OCI-LY7 (cell line): ENCODE measurements around the gene CKAP2L.

Source experiments
- CTCF ChIP-seq: fragments of 200-600 bp; sonication (generic); conservative IDR thresholded peaks from 2 replicates; pipeline ENCODE4 v1.5.1; 2014; ENCODE audit warnings: mild to moderate bottlenecking, antibody characterized with exemption, low read length, moderate library complexity, mixed read lengths
- EZH2phosphoT487 ChIP-seq: fragments of 200-600 bp; sonication (generic); IDR thresholded peaks from 2 replicates; pipeline ENCODE4 v1.6.1; 2018; ENCODE audit warnings: low read depth, borderline replicate concordance, mild to moderate bottlenecking, mixed run types, antibody characterized with exemption, low read length, moderate library complexity, mixed read lengths

GRCh38 chr2:112713585-112713925 lies 50.9 kb downstream of the CKAP2L start:
- no peak for TF ChIP-seq CTCF
- no peak for TF ChIP-seq EZH2phosphoT487
